BLaER1 (cell line): ENCODE measurements around the gene SQSTM1.

Experiments used
- H3K27ac ChIP-seq: shearing (Covaris generic); formaldehyde crosslinking; 2 replicates; pipeline ENCODE4 v1.8.1; 2022
- H3K27me3 ChIP-seq: shearing (Covaris generic); formaldehyde crosslinking; 2 replicates; pipeline ENCODE4 v1.8.1; 2022
- H3K36me3 ChIP-seq: shearing (Covaris generic); formaldehyde crosslinking; 2 replicates; pipeline ENCODE4 v1.8.1; 2022
- H3K4me1 ChIP-seq: shearing (Covaris generic); formaldehyde crosslinking; 2 replicates; pipeline ENCODE4 v1.8.1; 2022
- H3K4me2 ChIP-seq: shearing (Covaris generic); formaldehyde crosslinking; 2 replicates; pipeline ENCODE4 v1.8.1; 2022
- H3K4me3 ChIP-seq: shearing (Covaris generic); formaldehyde crosslinking; 2 replicates; pipeline ENCODE4 v1.8.1; 2022
- H3K9ac ChIP-seq: shearing (Covaris generic); formaldehyde crosslinking; 2 replicates; pipeline ENCODE4 v1.8.1; 2022
- H3K9me3 ChIP-seq: shearing (Covaris generic); formaldehyde crosslinking; 2 replicates; pipeline ENCODE4 v1.8.1; 2022
- H4K20me1 ChIP-seq: shearing (Covaris generic); formaldehyde crosslinking; 2 replicates; pipeline ENCODE4 v1.8.1; 2022
- Cebpa-rat ChIP-seq: shearing (Covaris generic); IDR thresholded peaks from 2 replicates; pipeline ENCODE4 v1.8.1; 2022

Gene SQSTM1

GRCh38 chr5:179885491-179886090, 64.9 kb downstream of the SQSTM1 start:
- no peaks in the 10 kb centered on the region for H3K27me3 ChIP-seq
- no peak overlapping the region for H3K27ac ChIP-seq
- H3K36me3 ChIP-seq, result peaks cover 98% of the 10 kb centered on the region
- H3K9me3 ChIP-seq, result peaks cover 53% of the 10 kb centered on the region
- no peak overlapping the region for H3K4me2 ChIP-seq
- no peak overlapping the region for H3K9ac ChIP-seq
- H3K4me1 ChIP-seq, result no peaks in the 10 kb centered on the region
- TF ChIP-seq Cebpa-rat, result no peak
- peaks cover 16% of the 10 kb centered on the region for H4K20me1 ChIP-seq
- H3K4me3 ChIP-seq, result no peak overlapping the region

GRCh38 chr5:179886190-179886911, 65.6 kb downstream of the SQSTM1 start:
- Histone ChIP-seq H3K4me3 (no peak overlapping the region), H3K36me3 (peaks cover 98% of the 10 kb centered on the region), H4K20me1 (peaks cover 16% of the 10 kb centered on the region; the same call in 1 of the 2 replicates), H3K27me3 (no peaks in the 10 kb centered on the region), H3K4me1 (no peaks in the 10 kb centered on the region), H3K9me3 (peaks cover 53% of the 10 kb centered on the region), H3K9ac (no peak overlapping the region), H3K27ac (no peak overlapping the region), H3K4me2 (no peak overlapping the region)
- TF ChIP-seq Cebpa-rat, result no peak

GRCh38 chr5:179887095-179887494, 66.4 kb downstream of the SQSTM1 start:
- no peaks in the 10 kb centered on the region for H3K27me3 ChIP-seq
- H3K9me3 ChIP-seq, result peaks cover 52% of the 10 kb centered on the region
- H3K4me1 ChIP-seq, result no peaks in the 10 kb centered on the region
- no peak overlapping the region for H3K4me3 ChIP-seq
- no peak overlapping the region for H3K4me2 ChIP-seq
- no peak overlapping the region for H3K9ac ChIP-seq
- no peak for TF ChIP-seq Cebpa-rat
- H3K36me3 ChIP-seq, result peaks cover 100% of the 10 kb centered on the region
- H4K20me1 ChIP-seq, result peaks cover 23% of the 10 kb centered on the region; the same call in 1 of the 2 replicates
- no peak overlapping the region for H3K27ac ChIP-seq
